HG03097 (cell line): Measurements from ENCODE around the gene OCA2.

Experiments used
- ATAC-seq: cut with Tn5 transposase; IDR thresholded peaks from one replicate; pipeline ENCODE4 v1.9.1; 2021; ENCODE audit not compliant: unreplicated experiment, low FRiP score

OCA2 gene

GRCh38 chr15:28005004-28005527 lies 94.0 kb downstream of the OCA2 start:
- no peak for ATAC-seq

DNA sequence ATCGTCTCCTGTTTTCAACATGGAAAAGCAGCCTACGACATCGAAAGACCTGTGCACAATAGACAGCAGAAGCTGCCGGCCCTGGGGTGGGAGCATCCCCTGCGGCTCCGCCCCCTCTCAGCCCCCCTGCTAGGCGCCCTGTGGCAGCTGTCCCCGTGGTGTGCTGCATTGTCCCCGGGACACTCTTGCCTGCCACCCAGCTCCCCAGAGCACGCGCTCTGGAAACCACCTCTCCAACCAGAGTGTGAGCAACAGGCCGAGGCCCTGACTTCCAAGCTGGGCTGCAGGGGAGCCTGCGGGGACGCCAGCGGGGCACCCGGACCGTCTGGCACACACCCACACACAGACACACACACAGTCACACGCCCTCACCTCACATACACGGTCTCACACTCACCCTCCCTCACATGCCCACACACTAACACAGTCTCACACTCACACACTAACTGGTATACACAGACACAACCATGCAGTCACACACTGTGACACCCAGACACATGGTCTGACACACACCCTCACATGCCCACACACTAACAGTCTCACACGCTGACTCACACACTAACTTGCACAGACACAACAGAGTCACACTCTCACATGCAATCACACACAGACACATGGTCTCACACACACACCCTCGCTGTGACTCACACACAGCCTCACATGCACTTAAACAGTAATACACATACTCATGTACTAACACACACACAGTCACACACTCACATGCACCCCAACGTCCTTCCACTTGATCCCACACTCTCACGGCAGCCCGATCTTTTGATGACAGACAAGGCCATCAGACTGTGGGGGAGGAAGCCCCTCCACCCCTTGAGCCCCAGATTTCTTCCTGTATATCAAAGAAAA lies 94.7 kb downstream of the OCA2 start:
- no peak for ATAC-seq

- no peak for ATAC-seq
Measured at GRCh38 chr15:28003302-28004037, 95.6 kb downstream of the OCA2 start.

DNA sequence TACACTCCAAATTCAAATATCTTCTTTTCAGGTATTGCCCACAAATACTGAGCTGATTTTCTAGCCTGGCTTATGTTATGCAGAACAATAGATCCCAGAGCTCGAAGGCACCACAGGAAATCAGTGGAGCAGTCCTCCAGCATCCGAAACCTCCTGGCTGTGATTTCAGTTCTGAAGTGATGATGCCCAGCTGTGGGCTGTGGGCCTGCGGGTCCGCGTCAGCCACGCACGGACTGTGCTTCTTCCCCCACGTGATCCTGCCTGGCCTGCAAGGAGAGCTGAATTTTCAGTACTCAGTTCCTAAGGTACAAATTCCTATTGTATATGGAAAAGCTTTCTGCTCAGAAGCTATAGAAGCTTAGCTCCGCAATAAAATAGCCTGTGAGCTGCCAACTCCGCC lies 96.2 kb downstream of the OCA2 start:
- no peak for ATAC-seq

DNA sequence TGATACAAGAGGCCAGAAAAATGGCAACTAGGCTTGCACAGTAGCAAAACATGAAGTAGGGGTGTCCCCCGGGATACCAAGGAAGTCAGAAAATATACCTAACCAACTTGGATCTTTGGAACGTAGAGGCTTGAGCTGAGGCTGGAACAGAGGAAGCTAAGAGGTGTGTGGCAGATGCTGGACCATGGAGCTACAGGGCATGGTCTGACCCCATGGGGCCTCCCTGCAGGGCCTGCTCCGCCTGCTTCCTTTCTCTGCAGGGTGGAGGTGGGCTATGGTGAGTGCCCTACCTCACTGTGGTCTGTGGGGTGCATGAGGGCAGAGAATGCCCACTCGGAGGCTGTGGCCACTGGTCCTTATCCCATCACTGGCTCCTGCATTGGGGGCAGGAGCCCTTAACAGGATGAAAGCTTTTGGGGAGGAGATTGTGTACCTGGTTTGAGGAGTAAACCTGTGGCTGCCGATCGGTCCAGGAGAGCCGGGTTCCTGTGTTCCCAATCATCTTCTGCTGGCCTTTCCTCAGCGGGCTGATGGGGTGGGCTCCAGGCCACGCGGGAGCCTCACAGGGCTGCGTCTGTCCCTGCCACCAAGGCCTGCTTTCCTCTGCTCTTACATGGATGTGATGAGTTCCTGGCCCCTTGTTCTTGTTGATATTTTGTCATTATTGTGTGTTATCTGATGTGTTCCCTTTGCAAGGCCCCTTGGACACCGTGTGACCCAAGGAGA lies 96.8 kb downstream of the OCA2 start:
- no peak for ATAC-seq

DNA sequence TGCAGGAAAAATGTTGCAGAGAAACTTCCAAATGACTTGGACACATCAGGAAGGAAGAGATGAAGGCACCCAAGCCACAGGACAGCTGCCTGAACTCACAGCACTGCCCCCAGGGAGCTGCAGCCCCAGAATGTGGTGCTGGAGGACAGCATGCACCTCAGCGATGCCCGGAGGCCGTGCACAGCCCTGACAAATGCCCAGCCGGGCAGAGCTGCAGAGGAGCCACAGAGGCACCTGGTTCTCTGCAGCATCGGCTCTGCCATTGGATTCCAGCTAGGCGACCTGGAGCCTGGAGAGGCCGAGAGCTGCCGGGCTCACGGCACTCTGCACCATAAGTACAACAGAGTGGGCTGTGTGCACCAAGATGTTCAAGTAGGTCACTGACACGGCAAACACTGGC lies 97.5 kb downstream of the OCA2 start:
- ATAC-seq = no peak

- ATAC-seq = no peak
Measured at GRCh38 chr15:27993996-27994780, 104.9 kb downstream of the OCA2 start.

DNA sequence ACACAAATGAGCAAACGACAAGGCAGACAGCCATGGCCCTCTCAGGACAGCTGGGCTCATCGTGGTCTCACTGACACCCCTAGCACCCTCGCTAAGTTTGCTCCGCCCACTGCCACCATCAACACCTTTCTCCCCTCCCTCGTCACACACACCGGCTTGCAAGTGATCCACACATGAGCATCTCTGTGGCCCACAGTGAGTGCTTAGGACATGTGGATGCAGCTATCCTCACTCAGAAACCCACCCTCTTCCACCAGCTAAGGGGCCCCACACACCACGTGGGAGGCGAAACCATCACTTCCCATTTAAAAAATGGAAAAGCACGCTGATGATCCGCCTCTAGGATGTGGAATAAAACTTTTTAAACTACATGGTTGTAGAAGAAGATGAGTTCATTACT lies 105.6 kb downstream of the OCA2 start:
- ATAC-seq = no peak

DNA sequence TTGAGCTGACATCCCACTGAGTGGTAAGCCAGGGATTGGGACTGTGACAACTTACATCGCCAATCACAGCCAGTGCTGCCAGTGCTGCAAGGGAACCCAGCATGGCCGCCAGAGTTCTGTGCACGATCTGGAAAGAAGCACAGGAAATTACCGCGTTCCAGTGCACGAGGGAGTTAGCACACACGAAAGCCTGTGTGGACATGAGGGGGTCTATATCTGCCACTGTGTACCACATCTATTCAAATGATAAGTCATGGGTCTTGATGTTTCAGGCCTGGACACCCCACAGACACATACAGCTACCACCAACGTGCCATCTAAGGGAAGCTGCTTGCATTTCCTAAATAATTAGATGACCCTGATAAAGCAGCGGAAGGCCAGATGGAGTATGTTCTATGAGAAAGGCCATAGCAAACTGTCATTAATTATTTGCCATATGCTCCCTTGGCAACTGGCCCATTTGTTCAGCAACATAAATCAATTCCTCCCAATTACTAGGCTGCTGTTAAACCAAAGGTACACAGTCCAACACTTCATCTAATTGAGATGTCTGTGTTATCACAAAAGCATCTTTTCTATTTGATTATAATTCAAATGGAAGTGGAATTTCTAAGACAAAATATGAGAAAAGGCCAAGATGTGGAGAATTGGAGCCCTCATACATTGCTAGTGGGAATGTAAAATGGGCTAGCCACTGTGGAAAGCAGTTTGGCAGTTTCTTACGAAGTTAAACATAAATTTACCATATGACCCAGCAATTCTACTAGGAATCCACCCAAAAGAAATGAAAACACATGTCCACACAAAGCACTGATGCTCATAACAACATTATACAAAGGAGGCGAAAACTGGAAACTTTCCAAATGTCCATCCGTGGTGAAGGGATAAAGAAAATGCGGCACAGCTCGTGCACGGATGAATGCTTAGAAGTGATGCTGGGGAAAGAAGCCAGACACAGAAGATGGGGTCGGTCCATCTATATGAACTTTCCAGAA lies 108.3 kb downstream of the OCA2 start:
- no peak for ATAC-seq

GRCh38 chr15:27989838-27990237 lies 109.3 kb downstream of the OCA2 start:
- ATAC-seq = no peak

- ATAC-seq = no peak
Measured at GRCh38 chr15:27989427-27989826, 109.7 kb downstream of the OCA2 start.

DNA sequence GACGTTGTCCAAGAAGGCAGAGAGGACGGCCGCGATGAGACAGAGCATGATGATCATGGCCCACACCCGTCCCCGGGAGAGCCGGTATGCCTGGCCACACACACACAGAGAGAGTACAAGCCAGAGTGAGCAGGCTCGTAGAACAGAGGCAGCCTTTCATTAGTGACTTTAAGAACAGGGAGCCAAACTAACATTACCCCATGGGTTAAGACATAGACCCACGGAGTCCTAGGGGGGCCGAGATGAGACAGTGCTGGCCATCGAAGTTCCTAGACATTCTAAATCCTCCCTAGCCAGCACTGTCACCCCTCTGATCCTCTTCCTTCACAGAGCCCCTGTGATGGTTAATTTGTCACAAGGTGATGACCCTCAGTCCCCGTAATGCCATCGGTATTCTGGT lies 114.0 kb downstream of the OCA2 start:
- ATAC-seq = no peak

- no peak for ATAC-seq
Measured at GRCh38 chr15:27983496-27983895, 115.6 kb downstream of the OCA2 start.

GRCh38 chr15:27977696-27978095 lies 121.4 kb downstream of the OCA2 start:
- no peak for ATAC-seq

- ATAC-seq = no peak
Measured at GRCh38 chr15:27973886-27974285, 125.2 kb downstream of the OCA2 start.

DNA sequence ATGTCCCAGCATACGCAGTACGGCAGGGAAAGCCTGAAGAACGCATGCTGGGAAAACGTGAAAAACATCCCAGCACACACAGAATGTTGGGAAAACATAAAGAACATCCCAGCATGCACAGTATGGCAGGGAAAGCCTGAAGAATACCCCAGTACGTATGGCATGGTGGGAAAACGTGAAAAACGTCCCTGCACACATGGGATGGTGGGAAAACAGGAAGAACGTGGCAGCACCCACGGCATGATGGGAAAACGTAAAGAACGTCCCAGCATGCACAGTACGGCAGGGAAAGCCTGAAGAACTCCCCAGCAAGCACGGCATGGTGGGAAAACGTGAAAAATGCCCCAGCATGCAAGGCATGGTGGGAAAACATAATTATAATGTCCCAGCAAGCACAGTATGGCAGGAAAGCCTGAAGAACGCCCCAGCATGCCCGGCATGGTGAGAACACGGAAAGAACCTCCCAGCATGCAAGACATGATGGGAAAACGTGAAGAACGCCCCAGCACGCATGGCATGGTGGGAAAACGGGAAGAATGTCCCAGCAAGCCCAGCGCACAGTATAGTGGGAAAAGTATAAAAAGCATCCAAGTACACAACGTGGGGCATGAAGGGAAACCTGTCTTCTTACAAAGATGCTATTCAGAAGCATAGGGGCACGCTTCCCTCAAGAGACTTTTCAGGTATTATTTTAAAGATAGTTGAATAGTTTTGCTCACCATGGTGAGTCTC lies 128.3 kb downstream of the OCA2 start:
- ATAC-seq = no peak

DNA sequence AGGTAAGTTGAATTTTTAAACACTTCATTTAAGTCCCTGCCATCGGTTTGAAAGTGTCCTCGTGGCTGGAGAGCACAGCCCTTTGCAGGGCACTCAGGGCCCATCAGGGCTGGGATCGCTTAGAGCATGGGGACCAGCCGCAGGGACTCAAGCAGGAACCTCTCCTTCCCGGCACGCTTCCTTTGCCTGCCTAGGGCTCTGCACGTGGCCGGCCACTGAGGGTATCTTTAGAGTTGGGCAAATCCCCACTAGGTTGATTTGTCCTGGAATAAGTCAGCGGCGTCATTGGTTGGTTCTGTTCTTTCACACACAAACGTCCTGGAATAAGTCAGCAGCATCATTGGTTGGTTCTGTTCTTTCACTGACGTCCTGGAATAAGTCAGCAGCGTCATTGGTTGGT lies 131.6 kb downstream of the OCA2 start:
- no peak for ATAC-seq

- ATAC-seq = no peak
Measured at GRCh38 chr15:27965546-27965945, 133.6 kb downstream of the OCA2 start.
